ENCODE results near the gene MATN4. TPM values are rescaled to one million over a fixed set of nuclear protein-coding genes. Genes with fewer than 3 reads are reported as not detected.

The MATN4 gene
- total and polyA plus RNA-seq, 10 donors = 0.19 to 0.52 TPM; not detected in 8

- Histone ChIP-seq H3K27ac (no peak overlapping the region), H3K4me1 (no peaks in the 10 kb centered on the region), H3K36me3 (no peaks in the 10 kb centered on the region), H3K27me3 (replicated peaks in 1 of 7) (peaks cover 0 to 26% (median 0%) of the 10 kb centered on the region in 7 donors), H3K9me3 (no peaks in the 10 kb centered on the region), H3K4me3 (no peak overlapping the region)
- WGBS, 5 donors = 55 to 65% (median 60%) methylated on average over 4 of the region's 4 CpGs
- no peak for TF ChIP-seq CTCF (IDR thresholded peaks at IDR 0.05 in 8 of 11, conservative IDR thresholded peaks at IDR 0.05 in 3 of 11)
- no peak for TF ChIP-seq POLR2A (IDR thresholded peaks at IDR 0.05)
- TF ChIP-seq POLR2AphosphoS5 (IDR thresholded peaks at IDR 0.05) = no peak
- intact Hi-C loops (cut with DNase I; ENCODE audit: low total_unique reads) = no loop called here
- DNase-seq = no peak
Observed at GRCh38 chr20:45283551-45284057, 24.5 kb downstream of the MATN4 start.

GRCh38 chr20:45282700-45283550 lies 25.2 kb downstream of the MATN4 start:
- Histone ChIP-seq H3K4me3 (no peak overlapping the region), H3K9me3 (no peaks in the 10 kb centered on the region), H3K4me1 (no peaks in the 10 kb centered on the region), H3K27ac (no peak overlapping the region), H3K27me3 (replicated peaks in 1 of 7) (peaks cover 0 to 26% (median 0%) of the 10 kb centered on the region in 7 donors), H3K36me3 (no peaks in the 10 kb centered on the region)
- no peak for TF ChIP-seq CTCF (IDR thresholded peaks at IDR 0.05 in 8 of 11, conservative IDR thresholded peaks at IDR 0.05 in 3 of 11)
- WGBS, 5 donors = 62 to 79% (median 70%) methylated on average over 7 of the region's 7 CpGs
- no peak for DNase-seq
- intact Hi-C loops (cut with DNase I; ENCODE audit: low total_unique reads) = no loop called here

GRCh38 chr20:45279992-45280391 lies 28.1 kb downstream of the MATN4 start:
- no peaks in the 10 kb centered on the region for H3K4me1 ChIP-seq
- H3K4me3 ChIP-seq = no peak overlapping the region
- H3K36me3 ChIP-seq = no peaks in the 10 kb centered on the region
- no peak for DNase-seq
- H3K9me3 ChIP-seq = no peaks in the 10 kb centered on the region
- intact Hi-C loops (cut with DNase I; ENCODE audit: low total_unique reads) = no loop called here
- TF ChIP-seq POLR2A (IDR thresholded peaks at IDR 0.05) (no peak), CTCF (IDR thresholded peaks at IDR 0.05 in 8 of 11, conservative IDR thresholded peaks at IDR 0.05 in 3 of 11) (no peak)
- no peak overlapping the region for H3K27ac ChIP-seq
- 72 to 92% (median 79%) methylated on average over 1 of the region's 1 CpG for WGBS, 5 donors
- peaks cover 0 to 48% (median 0%) of the 10 kb centered on the region in 7 donors for H3K27me3 ChIP-seq (replicated peaks in 1 of 7)

- TF ChIP-seq POLR2A (IDR thresholded peaks at IDR 0.05) = no peak
- TF ChIP-seq CTCF (IDR thresholded peaks at IDR 0.05 in 8 of 11, conservative IDR thresholded peaks at IDR 0.05 in 3 of 11) = no peak
- TF ChIP-seq POLR2AphosphoS5 (IDR thresholded peaks at IDR 0.05) = no peak
- Histone ChIP-seq H3K27ac (no peak overlapping the region), H3K9me3 (no peaks in the 10 kb centered on the region), H3K4me1 (no peaks in the 10 kb centered on the region), H3K4me3 (no peak overlapping the region), H3K27me3 (replicated peaks in 1 of 7) (peaks cover 0 to 42% (median 0%) of the 10 kb centered on the region in 7 donors), H3K36me3 (no peaks in the 10 kb centered on the region)
- intact Hi-C loops (cut with DNase I; ENCODE audit: low total_unique reads) = no loop called here
- DNase-seq = no peak
- 82 to 89% (median 87%) methylated on average over 3 of the region's 3 CpGs for WGBS, 5 donors
Observed at GRCh38 chr20:45275338-45275737, 32.8 kb downstream of the MATN4 start.

Data from spleen (tissue), 11 donors.